Astrocyte (in vitro differentiated cells and primary cell): ENCODE results near the gene SPO11.

Experiments
- EZH2 ChIP-seq: IDR thresholded peaks from 2 replicates; pipeline ENCODE4 v1.6.1; 2012; ENCODE audit warnings: mild to moderate bottlenecking, low read length, inconsistent platforms; ENCODE audit not compliant: insufficient read depth
- TF ChIP-seq, protein P1 (sequence below): IDR thresholded peaks from 2 replicates; pipeline ENCODE4 v1.5.1; 2011; ENCODE audit warnings: low read depth, mild to moderate bottlenecking, inconsistent platforms, low read length, moderate library complexity; ENCODE audit not compliant: insufficient read depth

DNA sequence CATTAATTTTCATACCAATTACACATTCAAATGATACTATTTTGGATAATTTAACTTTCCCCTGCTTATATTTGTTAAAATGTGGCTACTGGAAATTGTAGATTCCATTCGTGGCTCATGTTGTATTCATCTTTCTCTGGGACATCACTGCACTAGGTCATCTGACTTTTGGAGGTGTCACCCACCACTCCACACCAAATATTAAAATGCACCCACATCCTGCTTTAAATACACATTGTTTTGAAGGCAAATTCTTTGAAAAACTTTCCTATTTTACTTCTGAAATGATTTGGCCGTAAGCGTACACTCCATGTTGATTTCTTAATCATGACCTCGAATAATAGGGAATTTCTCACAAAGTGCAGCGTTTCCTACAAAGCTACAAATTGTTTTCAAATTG is 52.9 kb downstream of the SPO11 start:
- TF ChIP-seq, protein P1, sequence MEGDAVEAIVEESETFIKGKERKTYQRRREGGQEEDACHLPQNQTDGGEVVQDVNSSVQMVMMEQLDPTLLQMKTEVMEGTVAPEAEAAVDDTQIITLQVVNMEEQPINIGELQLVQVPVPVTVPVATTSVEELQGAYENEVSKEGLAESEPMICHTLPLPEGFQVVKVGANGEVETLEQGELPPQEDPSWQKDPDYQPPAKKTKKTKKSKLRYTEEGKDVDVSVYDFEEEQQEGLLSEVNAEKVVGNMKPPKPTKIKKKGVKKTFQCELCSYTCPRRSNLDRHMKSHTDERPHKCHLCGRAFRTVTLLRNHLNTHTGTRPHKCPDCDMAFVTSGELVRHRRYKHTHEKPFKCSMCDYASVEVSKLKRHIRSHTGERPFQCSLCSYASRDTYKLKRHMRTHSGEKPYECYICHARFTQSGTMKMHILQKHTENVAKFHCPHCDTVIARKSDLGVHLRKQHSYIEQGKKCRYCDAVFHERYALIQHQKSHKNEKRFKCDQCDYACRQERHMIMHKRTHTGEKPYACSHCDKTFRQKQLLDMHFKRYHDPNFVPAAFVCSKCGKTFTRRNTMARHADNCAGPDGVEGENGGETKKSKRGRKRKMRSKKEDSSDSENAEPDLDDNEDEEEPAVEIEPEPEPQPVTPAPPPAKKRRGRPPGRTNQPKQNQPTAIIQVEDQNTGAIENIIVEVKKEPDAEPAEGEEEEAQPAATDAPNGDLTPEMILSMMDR = no peak
- no peak for TF ChIP-seq EZH2
